Peyer's patch (tissue), 4 donors: ENCODE results near the gene SF3A2.
"Not testable (repeated sequence)": the region's sequence is repeated elsewhere in the genome, so short reads cannot be mapped to it uniquely, and the experiment has no call there.

Experiments
- POLR2A ChIP-seq, 2 donors: fragments of 450-650 bp; IDR thresholded peaks; one replicate each; pipeline ENCODE4 v1.5.1; 2017; ENCODE audit warnings: antibody characterized with exemption in 2 of 2, mild to moderate bottlenecking in 2 of 2, moderate library complexity in 2 of 2
- TF ChIP-seq, protein P1 (sequence below), 6 experiments: fragments of 450-650 bp in 4 of 6; fragments of 200-600 bp in 2 of 6; sonication (generic) in 1 of 6; IDR thresholded peaks; one replicate each; pipeline ENCODE4 v1.5.1; 2017 to 2019; ENCODE audit warnings: antibody characterized with exemption in 6 of 6, mild to moderate bottlenecking in 3 of 6, moderate library complexity in 1 of 6

- TF ChIP-seq, protein P1, sequence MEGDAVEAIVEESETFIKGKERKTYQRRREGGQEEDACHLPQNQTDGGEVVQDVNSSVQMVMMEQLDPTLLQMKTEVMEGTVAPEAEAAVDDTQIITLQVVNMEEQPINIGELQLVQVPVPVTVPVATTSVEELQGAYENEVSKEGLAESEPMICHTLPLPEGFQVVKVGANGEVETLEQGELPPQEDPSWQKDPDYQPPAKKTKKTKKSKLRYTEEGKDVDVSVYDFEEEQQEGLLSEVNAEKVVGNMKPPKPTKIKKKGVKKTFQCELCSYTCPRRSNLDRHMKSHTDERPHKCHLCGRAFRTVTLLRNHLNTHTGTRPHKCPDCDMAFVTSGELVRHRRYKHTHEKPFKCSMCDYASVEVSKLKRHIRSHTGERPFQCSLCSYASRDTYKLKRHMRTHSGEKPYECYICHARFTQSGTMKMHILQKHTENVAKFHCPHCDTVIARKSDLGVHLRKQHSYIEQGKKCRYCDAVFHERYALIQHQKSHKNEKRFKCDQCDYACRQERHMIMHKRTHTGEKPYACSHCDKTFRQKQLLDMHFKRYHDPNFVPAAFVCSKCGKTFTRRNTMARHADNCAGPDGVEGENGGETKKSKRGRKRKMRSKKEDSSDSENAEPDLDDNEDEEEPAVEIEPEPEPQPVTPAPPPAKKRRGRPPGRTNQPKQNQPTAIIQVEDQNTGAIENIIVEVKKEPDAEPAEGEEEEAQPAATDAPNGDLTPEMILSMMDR (IDR thresholded peaks at IDR 0.05), result not testable (repeated sequence)
- not testable (repeated sequence) for TF ChIP-seq POLR2A (IDR thresholded peaks at IDR 0.05)
These were observed 44.8 kb downstream of the SF3A2 start for GRCh38 chr19:2281265-2282061.
